DOHH2 (cell line): ENCODE measurements around the gene BMERB1.

Experiments used
- H3F3A ChIP-seq: fragments of 200-600 bp; sonication (generic), shearing (Covaris generic); 2 replicates; pipeline ENCODE4 v1.6.0; 2016; ENCODE audit warnings: antibody characterized with exemption, mild to moderate bottlenecking; ENCODE audit not compliant: control insufficient read depth, insufficient read depth
- H3K27ac ChIP-seq: fragments of 200-600 bp; sonication (generic); 2 replicates; pipeline ENCODE4 v1.5.1; 2014; ENCODE audit warnings: low read depth, mild to moderate bottlenecking, low read length, moderate library complexity
- H3K27me3 ChIP-seq: fragments of 200-600 bp; sonication (generic); 2 replicates; pipeline ENCODE4 v1.6.1; 2014; ENCODE audit warnings: mild to moderate bottlenecking, low read length, mixed read lengths; ENCODE audit not compliant: control insufficient read depth
- H3K36me3 ChIP-seq: fragments of 200-600 bp; sonication (generic); 2 replicates; pipeline ENCODE4 v1.6.1; 2014; ENCODE audit warnings: mild to moderate bottlenecking, low read length, moderate library complexity, mixed read lengths; ENCODE audit not compliant: control insufficient read depth
- H3K4me1 ChIP-seq: fragments of 200-600 bp; sonication (generic); 2 replicates; pipeline ENCODE4 v1.6.1; 2014; ENCODE audit warnings: mild to moderate bottlenecking, low read length, mixed read lengths; ENCODE audit not compliant: control insufficient read depth
- H3K4me2 ChIP-seq: fragments of 200-600 bp; sonication (generic); 2 replicates; pipeline ENCODE4 v1.6.0; 2014; ENCODE audit warnings: mild to moderate bottlenecking, low read length, moderate library complexity
- H3K4me3 ChIP-seq: fragments of 200-600 bp; sonication (generic); 2 replicates; pipeline ENCODE4 v1.5.1; 2014; ENCODE audit warnings: mild to moderate bottlenecking, low read length, mixed read lengths
- H3K79me2 ChIP-seq: fragments of 200-600 bp; sonication (generic); 2 replicates; pipeline ENCODE4 v1.6.1; 2014; ENCODE audit warnings: mild to moderate bottlenecking, low read length, mixed read lengths; ENCODE audit not compliant: control insufficient read depth
- H3K9me2 ChIP-seq: fragments of 200-600 bp; sonication (generic); replicated peaks from 2 replicates; pipeline ENCODE4 v1.6.1; 2014; ENCODE audit warnings: mild to moderate bottlenecking, low read length, mixed read lengths; ENCODE audit not compliant: control insufficient read depth
- H3K9me3 ChIP-seq: fragments of 200-600 bp; sonication (generic); 2 replicates; pipeline ENCODE4 v1.6.1; 2014; ENCODE audit warnings: antibody characterized with exemption, low read length, mixed read lengths; ENCODE audit not compliant: control insufficient read depth, insufficient read depth
- H4K20me1 ChIP-seq: fragments of 200-600 bp; sonication (generic); 2 replicates; pipeline ENCODE4 v1.6.0; 2014; ENCODE audit warnings: low read depth, mild to moderate bottlenecking, antibody characterized with exemption, low read length, moderate library complexity; ENCODE audit not compliant: control insufficient read depth, insufficient read depth
- EZH2phosphoT487 ChIP-seq: fragments of 200-600 bp; sonication (generic); IDR thresholded peaks from 2 replicates; pipeline ENCODE4 v1.6.1; 2017; ENCODE audit warnings: borderline replicate concordance, mild to moderate bottlenecking, antibody characterized with exemption, low read length, moderate library complexity, mixed read lengths
- TF ChIP-seq, protein P1 (sequence below): fragments of 200-600 bp; sonication (generic); IDR thresholded peaks from one replicate; pipeline ENCODE4 v1.5.1; 2014; ENCODE audit warnings: antibody characterized with exemption, mild to moderate bottlenecking, low read depth, low read length; ENCODE audit not compliant: poor library complexity, severe bottlenecking

The BMERB1 gene

DNA sequence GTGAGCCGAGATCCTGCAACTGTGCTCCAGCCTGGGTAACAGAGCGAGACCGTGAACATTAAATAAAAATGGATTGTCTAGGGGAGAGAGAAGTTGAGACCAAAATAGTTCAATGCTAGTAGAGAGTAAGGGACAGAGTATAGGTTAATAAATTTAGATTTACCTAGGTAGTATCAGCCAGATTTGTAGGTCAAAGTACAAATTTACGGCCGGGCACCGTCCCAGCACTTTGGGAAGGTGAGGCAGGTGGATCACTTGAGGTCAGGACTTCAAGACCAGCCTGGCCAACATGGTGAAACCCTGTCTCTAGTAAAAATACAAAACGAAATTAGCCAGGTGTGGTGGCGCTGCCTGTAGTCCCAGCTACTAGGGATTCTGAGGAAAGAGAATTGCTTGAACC lies 12.2 kb upstream of the BMERB1 start:
- H4K20me1 ChIP-seq, result no peaks in the 10 kb centered on the region
- no peaks in the 10 kb centered on the region for H3K9me3 ChIP-seq
- no peak overlapping the region for H3K27ac ChIP-seq
- H3K9me2 ChIP-seq, result no peaks in the 10 kb centered on the region
- no peak for TF ChIP-seq EZH2phosphoT487
- TF ChIP-seq, protein P1, sequence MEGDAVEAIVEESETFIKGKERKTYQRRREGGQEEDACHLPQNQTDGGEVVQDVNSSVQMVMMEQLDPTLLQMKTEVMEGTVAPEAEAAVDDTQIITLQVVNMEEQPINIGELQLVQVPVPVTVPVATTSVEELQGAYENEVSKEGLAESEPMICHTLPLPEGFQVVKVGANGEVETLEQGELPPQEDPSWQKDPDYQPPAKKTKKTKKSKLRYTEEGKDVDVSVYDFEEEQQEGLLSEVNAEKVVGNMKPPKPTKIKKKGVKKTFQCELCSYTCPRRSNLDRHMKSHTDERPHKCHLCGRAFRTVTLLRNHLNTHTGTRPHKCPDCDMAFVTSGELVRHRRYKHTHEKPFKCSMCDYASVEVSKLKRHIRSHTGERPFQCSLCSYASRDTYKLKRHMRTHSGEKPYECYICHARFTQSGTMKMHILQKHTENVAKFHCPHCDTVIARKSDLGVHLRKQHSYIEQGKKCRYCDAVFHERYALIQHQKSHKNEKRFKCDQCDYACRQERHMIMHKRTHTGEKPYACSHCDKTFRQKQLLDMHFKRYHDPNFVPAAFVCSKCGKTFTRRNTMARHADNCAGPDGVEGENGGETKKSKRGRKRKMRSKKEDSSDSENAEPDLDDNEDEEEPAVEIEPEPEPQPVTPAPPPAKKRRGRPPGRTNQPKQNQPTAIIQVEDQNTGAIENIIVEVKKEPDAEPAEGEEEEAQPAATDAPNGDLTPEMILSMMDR, result no peak
- H3K4me2 ChIP-seq, result no peak overlapping the region
- H3K4me3 ChIP-seq, result no peak overlapping the region
- H3K4me1 ChIP-seq, result no peaks in the 10 kb centered on the region
- no peaks in the 10 kb centered on the region for H3K79me2 ChIP-seq
- H3K27me3 ChIP-seq, result peaks cover 3% of the 10 kb centered on the region; the same call in 1 of the 2 replicates
- H3F3A ChIP-seq, result no peaks in the 10 kb centered on the region
- no peaks in the 10 kb centered on the region for H3K36me3 ChIP-seq

DNA sequence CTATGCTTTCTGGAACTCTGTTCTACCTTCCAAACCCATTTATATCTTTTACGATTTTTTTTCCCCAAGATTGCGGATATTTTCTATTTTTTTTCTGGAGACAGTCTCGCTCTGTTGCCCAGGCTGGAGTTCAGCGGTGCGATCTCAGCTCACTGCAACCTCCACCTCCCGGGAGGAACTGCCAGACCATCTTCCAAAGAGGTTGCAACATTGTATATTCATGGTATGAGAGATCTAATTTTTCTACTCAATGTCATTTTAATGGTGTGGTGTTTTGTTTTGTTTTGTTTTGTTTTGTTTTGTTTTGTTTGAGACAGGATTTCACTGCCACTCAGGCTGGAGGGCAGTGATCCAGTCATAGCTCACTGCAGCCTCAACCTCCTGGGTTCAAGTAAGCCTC lies 8.5 kb upstream of the BMERB1 start:
- Histone ChIP-seq H3K79me2 (no peaks in the 10 kb centered on the region), H3K4me1 (no peaks in the 10 kb centered on the region), H3K27ac (no peak overlapping the region), H3K36me3 (no peaks in the 10 kb centered on the region), H3K4me3 (no peak overlapping the region), H3K9me3 (no peaks in the 10 kb centered on the region), H3F3A (no peaks in the 10 kb centered on the region), H3K4me2 (no peak overlapping the region), H4K20me1 (no peaks in the 10 kb centered on the region), H3K9me2 (no peaks in the 10 kb centered on the region), H3K27me3 (peaks cover 3% of the 10 kb centered on the region; the same call in 1 of the 2 replicates)
- TF ChIP-seq, protein P1, result no peak
- TF ChIP-seq EZH2phosphoT487, result no peak

DNA sequence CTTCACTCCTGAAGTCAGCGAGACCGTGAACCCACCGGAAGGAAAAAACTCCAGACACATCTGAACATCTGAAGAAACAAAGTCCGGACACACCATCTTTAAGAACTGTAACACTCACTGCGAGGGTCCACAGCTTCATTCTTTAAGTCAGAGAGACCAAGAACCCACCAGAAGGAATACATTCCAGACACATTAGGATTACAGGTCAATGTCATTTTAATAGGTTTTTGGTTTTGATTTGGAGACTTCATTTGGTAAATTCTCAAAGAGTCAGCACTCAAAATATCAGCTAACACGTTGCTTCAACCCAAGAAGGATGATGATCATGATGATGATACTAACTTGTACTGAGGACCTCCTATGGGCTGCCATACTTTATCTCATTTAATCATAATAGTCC lies 7.6 kb upstream of the BMERB1 start:
- Histone ChIP-seq H3K9me3 (no peaks in the 10 kb centered on the region), H3K4me1 (no peaks in the 10 kb centered on the region), H3K27ac (no peak overlapping the region), H3K79me2 (no peaks in the 10 kb centered on the region), H3K27me3 (peaks cover 3% of the 10 kb centered on the region; the same call in 1 of the 2 replicates), H3K9me2 (no peaks in the 10 kb centered on the region), H3K4me3 (no peak overlapping the region), H3K36me3 (no peaks in the 10 kb centered on the region), H3K4me2 (no peak overlapping the region), H4K20me1 (no peaks in the 10 kb centered on the region), H3F3A (no peaks in the 10 kb centered on the region)
- TF ChIP-seq EZH2phosphoT487, result no peak
- TF ChIP-seq, protein P1, result no peak
